PC-3 (cell line): ENCODE results near the gene UBE4B.

ENCODE experiments used
- CTCF ChIP-seq: fragments of 300-600 bp; sonication (generic); conservative IDR thresholded peaks from 2 replicates; pipeline ENCODE4 v1.5.1; 2017; ENCODE audit warnings: antibody characterized with exemption, low read depth, mild to moderate bottlenecking, low read length
- EZH2 ChIP-seq: fragments of 300-600 bp; sonication (generic); IDR thresholded peaks from one replicate; pipeline ENCODE4 v1.6.1; 2017; ENCODE audit warnings: antibody characterized with exemption, mild to moderate bottlenecking, low read length; ENCODE audit not compliant: unreplicated experiment
- EZH2phosphoT487 ChIP-seq: fragments of 300-600 bp; sonication (generic); IDR thresholded peaks from 2 replicates; pipeline ENCODE4 v1.6.1; 2018; ENCODE audit warnings: mild to moderate bottlenecking, antibody characterized with exemption, low read length, borderline replicate concordance

- no peak for TF ChIP-seq CTCF
- TF ChIP-seq EZH2: no peak
- no peak for TF ChIP-seq EZH2phosphoT487
Measured at GRCh38 chr1:10170239-10170574, 137.4 kb downstream of the UBE4B start.
